Measurements from ENCODE around the gene CCDC73. TPM values are rescaled to one million over a fixed set of nuclear protein-coding genes. Genes with fewer than 3 reads are reported as not detected.

Gene CCDC73
- polyA plus RNA-seq, 1 donor (not counting 4 experiments of a cell fraction or from before 2014, with no cell fraction given) = not detected

DNA sequence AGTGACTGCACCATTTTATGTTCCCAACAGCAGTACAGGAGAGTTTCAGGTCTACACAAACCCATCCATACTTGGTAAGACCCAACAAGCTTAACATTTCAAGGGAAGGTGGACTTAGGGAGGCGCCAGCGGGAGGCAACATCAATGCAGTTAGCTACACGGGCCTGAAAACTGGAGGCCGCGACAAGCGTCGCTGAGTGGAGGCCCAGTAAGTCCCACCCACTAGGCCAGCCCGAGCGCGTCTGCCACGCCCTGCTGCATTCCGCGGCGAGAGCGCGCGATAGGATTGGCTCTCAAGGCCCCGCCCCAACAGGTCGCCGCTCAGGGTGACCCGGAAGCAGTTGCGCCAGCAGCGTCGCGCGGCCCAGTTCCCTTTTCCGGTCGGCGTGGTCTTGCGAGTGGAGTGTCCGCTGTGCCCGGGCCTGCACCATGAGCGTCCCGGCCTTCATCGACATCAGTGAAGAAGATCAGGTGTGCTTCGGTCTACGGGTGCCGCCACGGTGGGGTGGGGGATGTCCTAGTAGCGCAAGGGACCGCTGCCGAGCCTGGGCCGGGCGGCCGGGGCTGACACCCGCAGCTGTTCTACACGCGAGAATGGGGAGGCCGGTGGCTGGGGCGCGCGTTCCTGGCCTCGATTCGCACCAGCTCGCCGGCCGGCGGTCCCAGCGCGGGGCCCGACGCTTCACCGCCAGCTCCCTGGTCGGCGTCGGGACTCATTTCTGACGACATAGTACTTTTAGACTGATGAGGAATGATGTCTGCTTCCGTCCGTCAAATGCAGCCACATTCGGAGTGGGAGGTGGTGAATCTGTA is 210.8 kb downstream of the CCDC73 start, which contains the start of gene EIF3M:
Gene EIF3M (plus strand): TSS at position 373 of the 813 bp plus-strand sequence. CDS start 57 bp downstream, at position 430.
- Histone ChIP-seq H3K27me3 (ENCODE audit: control insufficient read depth, extremely low read depth, insufficient read depth, low read length) (no peaks in the 10 kb centered on the region), H3K9ac (ENCODE audit: control insufficient read depth, extremely low read depth, insufficient read depth, low read length) (peak within 1 kb of the TSS; percentile 97), H4K20me1 (ENCODE audit: control insufficient read depth, extremely low read depth, insufficient read depth, low read length) (peaks cover 20% of the 10 kb centered on the region), H3K79me2 (ENCODE audit: control insufficient read depth, insufficient read depth, low read length) (peaks cover 52% of the 10 kb centered on the region), H2AFZ (ENCODE audit: control insufficient read depth, low read length) (peak within 1 kb of the TSS; percentile 100), H3K36me3 (ENCODE audit: control insufficient read depth in 2 of 2, extremely low read depth in 1 of 2, insufficient read depth in 2 of 2, low read length in 2 of 2) (peaks cover 2 to 3% of the 10 kb centered on the region in 2 experiments), H3K4me3 (ENCODE audit: control insufficient read depth in 2 of 3, extremely low read depth in 1 of 3, insufficient read depth in 2 of 3, low read depth in 1 of 3, low read length in 3 of 3) (peak within 1 kb of the TSS; percentile 77 to 79 (median 79)), H3K9me3 (ENCODE audit: control insufficient read depth, low read depth, low read length) (no peaks in the 10 kb centered on the region), H3K4me2 (ENCODE audit: control insufficient read depth, extremely low read depth, insufficient read depth, low read depth, low read length) (peak within 1 kb of the TSS; percentile 96), H3K27ac (ENCODE audit: control insufficient read depth, insufficient read depth, low read length) (peak within 1 kb of the TSS; percentile 90), H3K9me1 (ENCODE audit: control insufficient read depth, extremely low read depth, insufficient read depth, low read length) (no peaks in the 10 kb centered on the region), H3K4me1 (ENCODE audit: control insufficient read depth, extremely low read depth, insufficient read depth, low read length) (peaks cover 18% of the 10 kb centered on the region)
- peak; percentile 32 for FAIRE-seq
- DNase-seq (ENCODE audit: low read depth, low spot score) = peak; percentile 84
- dilution Hi-C loops (cut with MboI; ENCODE audit: extremely low pct_ligation_motif_present, low sequenced_read_pairs) = no loop called here
- TF ChIP-seq EZH2 (IDR thresholded peaks at IDR 0.05; ENCODE audit: low read length) = no peak
- TF ChIP-seq, protein P1, sequence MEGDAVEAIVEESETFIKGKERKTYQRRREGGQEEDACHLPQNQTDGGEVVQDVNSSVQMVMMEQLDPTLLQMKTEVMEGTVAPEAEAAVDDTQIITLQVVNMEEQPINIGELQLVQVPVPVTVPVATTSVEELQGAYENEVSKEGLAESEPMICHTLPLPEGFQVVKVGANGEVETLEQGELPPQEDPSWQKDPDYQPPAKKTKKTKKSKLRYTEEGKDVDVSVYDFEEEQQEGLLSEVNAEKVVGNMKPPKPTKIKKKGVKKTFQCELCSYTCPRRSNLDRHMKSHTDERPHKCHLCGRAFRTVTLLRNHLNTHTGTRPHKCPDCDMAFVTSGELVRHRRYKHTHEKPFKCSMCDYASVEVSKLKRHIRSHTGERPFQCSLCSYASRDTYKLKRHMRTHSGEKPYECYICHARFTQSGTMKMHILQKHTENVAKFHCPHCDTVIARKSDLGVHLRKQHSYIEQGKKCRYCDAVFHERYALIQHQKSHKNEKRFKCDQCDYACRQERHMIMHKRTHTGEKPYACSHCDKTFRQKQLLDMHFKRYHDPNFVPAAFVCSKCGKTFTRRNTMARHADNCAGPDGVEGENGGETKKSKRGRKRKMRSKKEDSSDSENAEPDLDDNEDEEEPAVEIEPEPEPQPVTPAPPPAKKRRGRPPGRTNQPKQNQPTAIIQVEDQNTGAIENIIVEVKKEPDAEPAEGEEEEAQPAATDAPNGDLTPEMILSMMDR (optimal IDR thresholded peaks at IDR 0.05 in 1 of 3, IDR thresholded peaks at IDR 0.05 in 1 of 3, conservative IDR thresholded peaks at IDR 0.05 in 1 of 3; ENCODE audit: extremely low read depth in 1 of 3, insufficient read depth in 2 of 3, low read length in 3 of 3) = no peak

DNA sequence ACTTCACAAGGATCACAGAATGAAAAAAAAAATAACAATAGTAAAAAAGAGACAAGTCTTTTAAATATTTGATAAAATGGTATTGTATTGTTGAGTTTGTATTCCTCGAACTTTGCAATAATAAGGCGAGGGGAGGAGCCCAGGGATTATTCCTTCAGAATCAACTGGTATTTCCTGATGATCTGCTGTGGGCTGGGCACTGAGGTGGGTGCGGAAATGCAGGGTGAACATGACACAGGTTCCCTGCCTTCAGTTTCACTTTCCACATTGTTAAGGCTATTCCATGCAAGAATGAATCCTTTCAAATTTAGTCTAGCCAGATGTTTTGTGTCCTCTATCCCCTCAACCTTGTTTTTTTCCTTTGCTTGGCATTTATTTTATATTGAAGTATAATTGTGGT is 212.9 kb downstream of the CCDC73 start:
- TF ChIP-seq EZH2 (IDR thresholded peaks at IDR 0.05; ENCODE audit: low read length) = no peak
- TF ChIP-seq, protein P1 (optimal IDR thresholded peaks at IDR 0.05 in 1 of 3, IDR thresholded peaks at IDR 0.05 in 1 of 3, conservative IDR thresholded peaks at IDR 0.05 in 1 of 3; ENCODE audit: extremely low read depth in 1 of 3, insufficient read depth in 2 of 3, low read length in 3 of 3) = no peak
- FAIRE-seq (no peak), DNase-seq (ENCODE audit: low read depth, low spot score) (no peak)
- Histone ChIP-seq H3K4me3 (ENCODE audit: control insufficient read depth in 2 of 3, extremely low read depth in 1 of 3, insufficient read depth in 2 of 3, low read depth in 1 of 3, low read length in 3 of 3) (no peak overlapping the region), H3K36me3 (ENCODE audit: control insufficient read depth in 2 of 2, extremely low read depth in 1 of 2, insufficient read depth in 2 of 2, low read length in 2 of 2) (no peaks in the 10 kb centered on the region), H3K79me2 (ENCODE audit: control insufficient read depth, insufficient read depth, low read length) (peaks cover 32% of the 10 kb centered on the region), H3K4me2 (ENCODE audit: control insufficient read depth, extremely low read depth, insufficient read depth, low read depth, low read length) (no peak overlapping the region), H2AFZ (ENCODE audit: control insufficient read depth, low read length) (no peak overlapping the region), H3K4me1 (ENCODE audit: control insufficient read depth, extremely low read depth, insufficient read depth, low read length) (peaks cover 18% of the 10 kb centered on the region), H3K27ac (ENCODE audit: control insufficient read depth, insufficient read depth, low read length) (no peak overlapping the region), H3K9me1 (ENCODE audit: control insufficient read depth, extremely low read depth, insufficient read depth, low read length) (no peaks in the 10 kb centered on the region), H3K9me3 (ENCODE audit: control insufficient read depth, low read depth, low read length) (no peaks in the 10 kb centered on the region), H3K9ac (ENCODE audit: control insufficient read depth, extremely low read depth, insufficient read depth, low read length) (no peak overlapping the region), H3K27me3 (ENCODE audit: control insufficient read depth, extremely low read depth, insufficient read depth, low read length) (no peaks in the 10 kb centered on the region), H4K20me1 (ENCODE audit: control insufficient read depth, extremely low read depth, insufficient read depth, low read length) (peaks cover 13% of the 10 kb centered on the region)
- dilution Hi-C loops (cut with MboI; ENCODE audit: extremely low pct_ligation_motif_present, low sequenced_read_pairs) = no loop called here
